K562 (cell line): ENCODE results near the gene HAUS5. TPM values are rescaled to one million over a fixed set of nuclear protein-coding genes. Genes with fewer than 3 reads are reported as not detected.

ENCODE experiments used
- ATF7 ChIP-seq: fragments of 450-650 bp; IDR thresholded peaks from 2 replicates; pipeline ENCODE4 v1.7.1; 2014; ENCODE audit warnings: mild to moderate bottlenecking, moderate library complexity
- CBX8 ChIP-seq: fragments of 200-600 bp; sonication (generic); IDR thresholded peaks from 2 replicates; pipeline ENCODE4 v1.6.1; 2012; ENCODE audit warnings: borderline replicate concordance, mixed run types, low read depth, mild to moderate bottlenecking, moderate library complexity, mixed read lengths, low read length, control low read depth, inconsistent platforms; ENCODE audit not compliant: poor library complexity, severe bottlenecking; ENCODE audit errors: extremely low read depth
- GABPB1 ChIP-seq: sonication (generic); formaldehyde crosslinking; IDR thresholded peaks from 2 replicates; pipeline ENCODE4 v1.8.0; 2022; ENCODE audit warnings: mild to moderate bottlenecking, missing genetic modification reagents
- KDM5B ChIP-seq: fragments of 200-600 bp; sonication (generic); IDR thresholded peaks from 2 replicates; pipeline ENCODE4 v1.6.1; 2012; ENCODE audit warnings: low read depth, mild to moderate bottlenecking, moderate library complexity, low read length, control low read depth, inconsistent platforms; ENCODE audit not compliant: insufficient replicate concordance
- MAFG ChIP-seq: fragments of 450-650 bp; conservative IDR thresholded peaks from 2 replicates; pipeline ENCODE4 v1.6.1; 2016; ENCODE audit warnings: missing genetic modification characterization, missing compliant biosample characterization
- POLR2A ChIP-seq: fragments of 450-650 bp; conservative IDR thresholded peaks from 2 replicates; pipeline ENCODE4 v1.6.1; 2016
- SREBF2 ChIP-seq: sonication (generic); formaldehyde crosslinking; IDR thresholded peaks from 2 replicates; pipeline ENCODE4 v1.4.0; 2020; ENCODE audit warnings: mild to moderate bottlenecking, missing genetic modification reagents
- STAT5A ChIP-seq: IDR thresholded peaks from 2 replicates; pipeline ENCODE4 v1.6.1; 2012; ENCODE audit warnings: low read length, inconsistent platforms, borderline replicate concordance
- STAT5B ChIP-seq: fragments of 250-450 bp; sonication (Bioruptor Pico); IDR thresholded peaks from 2 replicates; pipeline ENCODE4 v1.8.0; 2021; ENCODE audit warnings: mild to moderate bottlenecking, inconsistent platforms
- TCF3 ChIP-seq: sonication (generic); formaldehyde crosslinking; IDR thresholded peaks from 2 replicates; pipeline ENCODE4 v1.4.0; 2020; ENCODE audit warnings: mild to moderate bottlenecking, missing genetic modification reagents
- WHSC1 ChIP-seq: IDR thresholded peaks from one replicate; pipeline ENCODE4 v1.6.1; 2012; ENCODE audit warnings: low read length, control low read depth, inconsistent platforms
- ZC3H4 ChIP-seq: sonication (generic); formaldehyde crosslinking; IDR thresholded peaks from 2 replicates; pipeline ENCODE4 v1.9.0; 2021; ENCODE audit warnings: missing genetic modification reagents, borderline replicate concordance
- ZNF253 ChIP-seq: fragments of 250-450 bp; sonication (Bioruptor Pico); conservative IDR thresholded peaks from 2 replicates; pipeline ENCODE4 v1.6.1; 2021; ENCODE audit warnings: mild to moderate bottlenecking
- ZNF395 ChIP-seq: fragments of 200-800 bp; sonication (Bioruptor generic); IDR thresholded peaks from 2 replicates; pipeline ENCODE4 v1.6.1; 2017; ENCODE audit warnings: missing genetic modification characterization, missing compliant biosample characterization
- polyA plus RNA-seq, 8 experiments: library from polyadenylated mRNA; depleted of rRNA in 4 of 8; stranded (reverse) in 5 of 8; unstranded in 3 of 8; fragments of >200 nt; fragmentation: Nextera tagmentation in 2 of 8; fragmentation: Illumina TruSeq in 1 of 8; extraction: Ambion mirVana in 2 of 8; extraction: Trizol in 1 of 8; gene quantifications; 2 replicates each; pipeline versions ENCODE4 v1.2.1 to v1.2.3, GENCODE V29; 2011 to 2014; ENCODE audit warnings: inconsistent platforms in 1 of 8, missing spikeins in 1 of 8
- total RNA-seq, 7 experiments: library from RNA; depleted of rRNA in 6 of 7; stranded (reverse); fragments of >200 nt in 6 of 7; fragmentation: Illumina TruSeq in 2 of 7; extraction: Trizol in 2 of 7; gene quantifications; 2 replicates each; pipeline versions ENCODE4 v1.2.1 to v1.2.3, GENCODE V29; 2011 to 2021; ENCODE audit warnings: low replicate concordance in 1 of 7
- TF ChIP-seq, protein P1 (sequence below): fragments of 250-450 bp; sonication (Bioruptor Pico); IDR thresholded peaks from 2 replicates; pipeline ENCODE4 v1.8.0; 2022; ENCODE audit warnings: moderate library complexity, mild to moderate bottlenecking, inconsistent platforms
- TF ChIP-seq, protein P2 (sequence below): fragments of 200-800 bp; sonication (Bioruptor generic); IDR thresholded peaks from 2 replicates; pipeline ENCODE4 v1.6.1; 2017; ENCODE audit warnings: missing genetic modification characterization, missing compliant biosample characterization
- TF ChIP-seq, protein P3 (sequence below): fragments of 450-650 bp; IDR thresholded peaks from 2 replicates; pipeline ENCODE4 v1.6.1; 2016; ENCODE audit warnings: borderline replicate concordance

The HAUS5 gene
- total and polyA plus RNA-seq, 9 of the 15 experiments (the other 6 are each of a cell fraction or from before 2014, with no cell fraction given), result 3.5 to 41.3 (median 14.2) TPM

GRCh38 chr19:35644206-35644986 is 31.9 kb downstream of the HAUS5 start (continued):
- TF ChIP-seq, protein P1, sequence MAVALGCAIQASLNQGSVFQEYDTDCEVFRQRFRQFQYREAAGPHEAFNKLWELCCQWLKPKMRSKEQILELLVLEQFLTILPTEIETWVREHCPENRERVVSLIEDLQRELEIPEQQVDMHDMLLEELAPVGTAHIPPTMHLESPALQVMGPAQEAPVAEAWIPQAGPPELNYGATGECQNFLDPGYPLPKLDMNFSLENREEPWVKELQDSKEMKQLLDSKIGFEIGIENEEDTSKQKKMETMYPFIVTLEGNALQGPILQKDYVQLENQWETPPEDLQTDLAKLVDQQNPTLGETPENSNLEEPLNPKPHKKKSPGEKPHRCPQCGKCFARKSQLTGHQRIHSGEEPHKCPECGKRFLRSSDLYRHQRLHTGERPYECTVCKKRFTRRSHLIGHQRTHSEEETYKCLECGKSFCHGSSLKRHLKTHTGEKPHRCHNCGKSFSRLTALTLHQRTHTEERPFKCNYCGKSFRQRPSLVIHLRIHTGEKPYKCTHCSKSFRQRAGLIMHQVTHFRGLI, result no peak
- TF ChIP-seq ZC3H4 (CRISPR knock-in tag), result no peak
- peak; percentile 72 for TF ChIP-seq POLR2A
- TF ChIP-seq KDM5B, result no peak
- TF ChIP-seq GABPB1 (CRISPR knock-in tag), result no peak; the same call in 1 of the 2 replicates
- TF ChIP-seq, protein P2, sequence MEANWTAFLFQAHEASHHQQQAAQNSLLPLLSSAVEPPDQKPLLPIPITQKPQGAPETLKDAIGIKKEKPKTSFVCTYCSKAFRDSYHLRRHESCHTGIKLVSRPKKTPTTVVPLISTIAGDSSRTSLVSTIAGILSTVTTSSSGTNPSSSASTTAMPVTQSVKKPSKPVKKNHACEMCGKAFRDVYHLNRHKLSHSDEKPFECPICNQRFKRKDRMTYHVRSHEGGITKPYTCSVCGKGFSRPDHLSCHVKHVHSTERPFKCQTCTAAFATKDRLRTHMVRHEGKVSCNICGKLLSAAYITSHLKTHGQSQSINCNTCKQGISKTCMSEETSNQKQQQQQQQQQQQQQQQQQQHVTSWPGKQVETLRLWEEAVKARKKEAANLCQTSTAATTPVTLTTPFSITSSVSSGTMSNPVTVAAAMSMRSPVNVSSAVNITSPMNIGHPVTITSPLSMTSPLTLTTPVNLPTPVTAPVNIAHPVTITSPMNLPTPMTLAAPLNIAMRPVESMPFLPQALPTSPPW (CRISPR knock-in tag), result peak; percentile 72
- no peak for TF ChIP-seq ZNF253
- TF ChIP-seq WHSC1, result no peak
- no peak for TF ChIP-seq MAFG (tag)
- no peak for TF ChIP-seq STAT5A
- TF ChIP-seq SREBF2 (CRISPR knock-in tag), result no peak
- TF ChIP-seq STAT5B (CRISPR knock-in tag), result no peak
- TF ChIP-seq CBX8, result no peak
- no peak for TF ChIP-seq ZNF395 (CRISPR knock-in tag)
- no peak for TF ChIP-seq TCF3 (CRISPR knock-in tag)
- TF ChIP-seq ATF7, result no peak
- TF ChIP-seq, protein P3, sequence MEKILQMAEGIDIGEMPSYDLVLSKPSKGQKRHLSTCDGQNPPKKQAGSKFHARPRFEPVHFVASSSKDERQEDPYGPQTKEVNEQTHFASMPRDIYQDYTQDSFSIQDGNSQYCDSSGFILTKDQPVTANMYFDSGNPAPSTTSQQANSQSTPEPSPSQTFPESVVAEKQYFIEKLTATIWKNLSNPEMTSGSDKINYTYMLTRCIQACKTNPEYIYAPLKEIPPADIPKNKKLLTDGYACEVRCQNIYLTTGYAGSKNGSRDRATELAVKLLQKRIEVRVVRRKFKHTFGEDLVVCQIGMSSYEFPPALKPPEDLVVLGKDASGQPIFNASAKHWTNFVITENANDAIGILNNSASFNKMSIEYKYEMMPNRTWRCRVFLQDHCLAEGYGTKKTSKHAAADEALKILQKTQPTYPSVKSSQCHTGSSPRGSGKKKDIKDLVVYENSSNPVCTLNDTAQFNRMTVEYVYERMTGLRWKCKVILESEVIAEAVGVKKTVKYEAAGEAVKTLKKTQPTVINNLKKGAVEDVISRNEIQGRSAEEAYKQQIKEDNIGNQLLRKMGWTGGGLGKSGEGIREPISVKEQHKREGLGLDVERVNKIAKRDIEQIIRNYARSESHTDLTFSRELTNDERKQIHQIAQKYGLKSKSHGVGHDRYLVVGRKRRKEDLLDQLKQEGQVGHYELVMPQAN, result no peak; the same call in 1 of the 2 replicates
